8988T (cell line): Measurements from ENCODE around the gene LIPA.

ENCODE experiments used
- DNase-seq: peaks from one replicate; pipeline ENCODE4 v3.0.0; 2011

LIPA gene

GRCh38 chr10:89238956-89239644 lies 12.5 kb downstream of the LIPA start:
- no peak for DNase-seq

- no peak for DNase-seq
These were observed 13.7 kb downstream of the LIPA start for GRCh38 chr10:89237849-89238248.

- no peak for DNase-seq
These were observed 15.3 kb downstream of the LIPA start for GRCh38 chr10:89236226-89236797.

DNA sequence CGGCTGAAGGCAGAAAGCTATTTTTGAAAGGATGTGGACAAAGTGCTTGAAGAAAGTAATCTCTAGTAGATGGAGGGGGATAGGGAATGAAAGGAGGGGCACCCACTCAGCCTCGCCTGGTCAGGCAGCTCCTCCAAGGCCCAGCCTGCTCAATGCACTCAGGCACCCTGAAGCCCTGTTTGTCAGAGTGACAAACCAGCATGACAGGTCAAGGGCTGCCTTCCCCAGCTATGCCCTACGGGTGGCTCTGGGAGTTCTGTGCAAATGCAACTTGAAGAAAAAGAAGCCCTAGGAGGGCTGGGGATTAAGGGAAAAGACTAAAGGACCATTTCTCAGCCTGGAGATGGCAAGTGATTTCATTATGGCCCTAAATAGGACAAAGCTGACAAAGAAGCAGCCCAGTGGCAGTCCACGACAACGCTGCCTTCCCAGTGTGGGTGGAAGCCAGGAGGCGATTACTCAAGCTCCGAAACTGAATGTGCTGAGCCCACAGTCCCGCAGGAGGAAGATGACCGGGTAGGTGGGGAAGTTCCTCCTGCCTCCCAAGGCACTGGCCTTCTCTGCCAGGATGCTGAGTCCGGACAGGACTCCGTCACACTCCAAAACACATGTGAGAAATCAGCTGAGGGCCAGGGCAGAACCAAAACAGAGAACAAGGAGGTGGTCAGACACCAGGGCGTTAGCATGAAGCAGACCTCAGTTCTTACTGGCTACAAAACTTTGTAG lies 16.3 kb downstream of the LIPA start:
- no peak for DNase-seq

DNA sequence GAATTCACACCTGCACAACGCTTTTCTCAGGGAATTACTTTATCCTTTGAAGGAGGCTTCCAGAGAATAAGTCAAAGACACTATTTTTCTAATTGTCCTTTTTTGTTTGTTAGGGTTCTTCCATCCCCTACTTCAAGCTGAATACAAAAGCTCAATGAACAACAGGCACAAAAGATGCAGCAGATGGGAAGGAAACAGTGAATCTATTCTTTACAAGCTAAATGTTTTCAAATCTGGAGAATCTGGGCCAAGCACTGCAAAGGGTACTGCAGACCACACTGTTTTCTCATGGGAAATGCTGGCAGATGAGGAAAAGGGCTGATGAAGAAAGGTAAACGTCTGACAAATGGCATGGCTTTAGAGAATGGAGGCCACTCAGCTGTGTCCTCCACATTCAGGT lies 18.5 kb downstream of the LIPA start:
- no peak for DNase-seq

- DNase-seq = no peak
These were observed 22.6 kb downstream of the LIPA start for GRCh38 chr10:89228962-89229361.

DNA sequence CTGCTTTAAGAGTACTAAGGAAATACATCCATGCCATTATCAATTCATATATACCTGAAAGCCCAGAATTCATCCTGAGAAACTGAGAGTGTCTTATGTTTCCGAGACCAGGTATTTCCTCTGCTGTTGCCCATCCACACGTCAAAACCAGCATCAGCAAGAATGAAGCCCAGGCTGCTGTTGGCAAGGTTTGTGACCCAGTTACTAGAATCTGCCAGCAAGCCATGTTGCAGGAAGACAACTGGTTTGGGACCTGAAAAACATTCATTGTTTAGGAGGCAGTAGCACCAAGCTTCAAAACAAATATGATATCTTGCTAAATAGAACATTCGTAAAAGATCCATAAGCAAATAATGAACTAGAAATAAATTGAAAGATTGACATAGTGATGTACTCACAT lies 23.4 kb downstream of the LIPA start:
- DNase-seq = no peak

DNA sequence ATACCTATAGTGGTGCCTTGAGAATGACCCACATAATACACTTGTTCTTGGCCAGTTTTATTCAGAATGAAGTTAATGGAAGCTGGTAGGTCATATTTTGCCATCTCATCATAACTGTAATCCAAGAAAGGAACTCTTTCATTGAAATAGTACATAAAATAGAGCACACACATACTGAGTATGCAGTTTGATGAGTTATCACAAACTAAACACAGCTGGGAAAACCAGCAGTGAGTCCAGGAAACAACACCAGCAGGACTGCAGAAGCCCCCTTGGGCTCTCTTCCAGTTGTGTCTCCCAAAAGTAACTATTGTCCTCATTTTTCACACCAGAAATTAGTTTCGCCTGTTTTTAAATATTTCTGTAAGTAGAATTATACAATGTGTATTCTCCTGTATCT lies 24.7 kb downstream of the LIPA start:
- no peak for DNase-seq

- no peak for DNase-seq
These were observed 26.7 kb downstream of the LIPA start for GRCh38 chr10:89224739-89225443.

DNA sequence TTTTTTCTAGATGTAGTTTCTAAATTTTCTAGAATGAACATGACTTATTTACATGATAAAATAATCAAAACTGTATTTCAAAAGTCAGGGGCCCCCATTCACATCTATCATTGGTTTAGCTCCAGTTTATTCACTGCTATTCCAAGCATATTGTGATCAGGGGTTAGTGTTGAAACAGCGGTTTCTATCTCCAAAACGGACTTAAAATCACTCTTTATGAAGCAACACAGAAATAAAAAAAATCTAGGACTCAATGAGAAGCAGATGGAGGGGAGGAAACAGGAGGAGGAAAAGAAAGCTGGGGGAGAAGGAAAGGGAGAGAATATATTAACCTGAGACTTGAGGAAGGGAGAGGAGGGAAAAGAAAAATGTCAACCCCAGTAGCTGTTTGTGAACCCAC lies 29.7 kb downstream of the LIPA start:
- DNase-seq = no peak

DNA sequence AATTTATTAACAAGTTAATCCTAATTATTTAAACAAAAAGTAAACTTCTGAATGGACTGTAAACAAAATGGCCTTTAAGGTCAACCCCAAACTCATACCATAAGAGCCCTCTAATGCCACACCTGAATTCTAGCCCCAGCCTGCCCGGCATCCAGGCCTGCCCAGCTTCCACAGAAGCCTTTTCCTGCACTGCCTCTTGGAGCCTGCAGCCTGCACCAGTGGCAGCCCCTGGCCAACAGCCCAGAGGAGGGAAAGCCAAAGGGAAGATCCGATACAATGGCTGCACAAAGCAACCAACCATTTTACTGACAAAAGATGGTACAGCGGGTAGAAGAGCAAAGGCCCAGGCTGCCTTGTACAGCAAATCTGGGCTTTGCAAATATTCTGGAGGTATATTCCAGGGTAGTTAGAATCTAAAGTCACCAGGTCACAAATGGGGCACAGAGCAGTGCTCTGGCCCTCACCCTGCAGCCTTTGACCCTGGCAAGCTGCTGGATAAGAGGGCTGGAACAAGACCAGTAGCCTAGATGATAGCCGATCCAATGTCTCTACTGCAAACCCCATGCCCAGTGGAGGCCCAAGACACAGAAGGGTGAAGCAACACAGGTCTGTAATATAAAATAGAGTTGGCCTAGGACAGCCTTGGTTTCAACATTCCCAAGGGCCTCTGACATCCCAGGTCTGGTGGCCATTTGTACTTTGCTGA lies 31.9 kb downstream of the LIPA start:
- DNase-seq = no peak

GRCh38 chr10:89217057-89217990 lies 34.3 kb downstream of the LIPA start:
- DNase-seq = no peak

GRCh38 chr10:89216056-89216455 lies 35.5 kb downstream of the LIPA start:
- no peak for DNase-seq

DNA sequence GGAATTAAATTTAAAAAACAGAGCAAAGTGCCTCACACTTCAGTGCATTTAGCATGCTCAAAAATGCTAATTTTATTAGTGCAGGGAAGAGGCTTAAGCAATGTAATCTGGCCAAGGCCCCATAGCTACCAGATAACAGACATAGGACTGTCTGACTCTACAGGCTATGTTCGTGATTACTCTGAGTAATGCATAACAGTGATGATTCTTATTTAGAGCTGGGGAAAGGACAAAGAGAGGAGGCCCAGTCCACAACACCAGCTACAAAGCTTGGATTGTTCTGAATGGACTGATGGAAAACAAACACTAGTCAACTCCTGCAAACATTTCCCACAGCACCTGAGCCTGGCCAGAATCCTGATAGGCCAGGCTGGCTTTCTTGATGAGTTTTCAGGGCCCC lies 36.1 kb downstream of the LIPA start:
- no peak for DNase-seq

DNA sequence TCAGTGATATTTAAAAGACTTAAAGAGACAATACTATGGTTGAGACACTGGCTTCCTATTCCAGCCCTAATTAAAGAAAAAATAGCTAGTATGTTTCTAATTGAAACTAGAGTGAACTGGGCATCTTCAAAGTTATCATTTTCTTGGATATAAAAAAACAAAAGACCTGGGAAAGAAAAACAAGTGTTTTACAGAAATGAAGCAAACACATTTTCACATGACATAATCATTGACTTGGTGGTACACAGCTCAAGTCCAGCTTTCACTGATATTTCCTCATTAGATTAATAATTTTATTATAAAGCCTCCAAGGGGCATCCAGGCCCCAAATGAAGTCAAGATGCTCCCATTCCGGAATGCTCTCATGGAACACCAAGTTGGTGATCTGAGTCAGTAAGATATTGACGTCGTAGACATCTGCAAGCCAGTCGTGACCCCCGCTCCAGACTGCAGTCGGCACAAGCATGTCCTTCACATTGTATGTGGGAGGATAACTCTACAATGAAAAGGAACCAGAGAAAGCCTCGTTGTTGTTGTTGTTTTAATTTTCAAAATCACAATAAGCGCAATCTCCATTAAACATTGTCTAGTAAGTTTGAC lies 36.9 kb downstream of the LIPA start:
- DNase-seq = no peak

DNA sequence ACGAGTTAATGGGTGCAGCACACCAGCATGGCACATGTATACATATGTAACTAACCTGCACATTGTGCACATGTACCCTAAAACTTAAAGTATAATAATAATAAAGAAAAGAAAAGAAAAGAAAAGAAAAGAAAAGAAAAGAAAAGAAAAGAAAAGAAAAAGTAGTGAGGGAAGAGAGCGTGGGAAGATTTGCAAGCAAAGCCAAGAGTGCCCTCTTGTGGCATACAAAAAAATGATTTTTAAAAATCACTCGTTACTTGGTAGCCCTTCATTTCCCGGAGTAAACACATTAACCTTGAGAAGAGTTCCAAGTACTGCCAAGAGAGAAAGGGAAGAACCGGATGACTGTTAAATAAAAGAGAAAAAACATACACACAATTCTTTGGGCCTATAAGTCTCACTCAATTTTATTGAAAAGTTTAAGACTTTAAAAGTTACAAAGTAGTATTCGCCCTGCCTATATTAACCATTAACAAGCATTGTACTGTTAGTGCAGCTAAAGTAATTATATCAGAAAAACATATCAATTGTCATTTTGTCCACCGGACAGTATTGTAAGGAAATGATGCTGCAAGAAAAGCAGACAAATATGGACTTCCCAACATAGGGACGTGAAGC lies 38.3 kb downstream of the LIPA start:
- DNase-seq = no peak

DNA sequence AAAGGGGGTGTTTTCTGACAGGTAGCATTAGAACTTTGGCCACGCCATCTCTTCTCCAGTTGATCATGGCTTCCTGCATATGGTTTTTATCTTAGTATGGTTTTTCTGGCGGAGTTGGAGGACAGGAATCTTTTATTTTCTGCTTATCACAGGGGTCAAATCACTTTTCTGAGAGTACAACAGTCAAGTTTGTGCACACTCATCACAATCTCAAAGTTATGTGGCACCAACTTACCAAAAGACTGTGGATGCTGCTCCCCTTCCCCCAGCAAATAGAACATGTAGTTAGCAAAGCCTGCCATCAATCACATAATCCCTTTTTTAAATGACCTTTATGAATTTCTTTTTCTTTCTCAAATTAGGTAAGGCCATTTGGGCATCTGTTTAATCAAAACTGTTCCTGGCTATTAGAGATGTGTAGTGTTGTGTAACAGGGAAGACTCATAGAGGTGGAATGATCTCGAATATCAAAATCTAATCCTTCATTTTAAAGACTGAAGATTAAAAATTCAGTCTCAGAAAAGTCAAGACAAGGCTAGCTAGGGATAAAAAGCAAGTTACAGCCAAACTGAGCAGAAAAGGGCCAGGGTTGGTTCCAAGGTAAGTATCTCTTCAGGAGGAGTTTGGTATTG lies 40.7 kb downstream of the LIPA start:
- no peak for DNase-seq

- DNase-seq = no peak
These were observed 41.9 kb downstream of the LIPA start for GRCh38 chr10:89209718-89210117.

DNA sequence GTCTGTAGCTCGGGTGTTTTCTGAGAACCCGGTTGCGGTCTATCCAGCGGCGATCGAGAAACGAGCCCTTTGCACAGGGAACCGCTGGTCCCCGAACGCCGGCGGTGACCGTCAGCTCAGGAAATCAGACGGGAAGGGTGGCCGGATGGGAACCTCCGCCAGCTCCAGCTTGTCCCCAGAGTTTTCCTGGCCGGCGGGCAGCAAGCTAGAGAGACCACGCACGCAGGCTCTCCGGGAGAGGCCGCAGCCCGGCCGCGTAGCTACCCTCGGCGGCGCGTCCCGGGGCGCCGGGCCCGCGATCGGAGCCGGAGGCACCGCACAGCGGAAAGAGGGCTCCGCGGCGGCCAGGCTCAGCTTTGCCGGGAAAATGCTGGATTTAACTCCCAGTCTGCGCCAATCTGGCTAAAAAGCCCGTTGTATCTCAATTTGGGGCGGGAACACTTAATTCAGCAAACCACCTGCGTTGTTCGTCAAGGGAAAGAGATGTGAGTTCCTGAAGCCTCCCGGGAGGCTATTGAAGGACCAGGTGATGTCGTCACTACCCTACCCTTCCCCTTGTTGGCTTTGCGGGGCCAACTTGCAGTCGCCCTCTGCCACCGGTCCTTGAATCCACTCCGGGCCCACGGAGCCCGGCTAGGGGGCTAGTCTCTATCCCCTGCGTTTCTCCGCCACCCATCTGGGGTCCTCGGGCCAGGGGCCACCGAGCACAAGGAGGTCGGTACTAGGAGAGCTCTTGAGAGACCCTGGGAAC lies 43.6 kb downstream of the LIPA start:
- no peak for DNase-seq
